LNCAP (cell line): ENCODE measurements around the gene SLC6A6.

ENCODE experiments used
- CTCF ChIP-seq: fragments of 450-650 bp; IDR thresholded peaks from 2 replicates; pipeline ENCODE4 v1.5.1; 2017; ENCODE audit warnings: mild to moderate bottlenecking

Gene SLC6A6

GRCh38 chr3:14455571-14456317 is 53.3 kb downstream of the SLC6A6 start:
- TF ChIP-seq CTCF, result no peak

- no peak for TF ChIP-seq CTCF
These were observed 54.4 kb downstream of the SLC6A6 start for GRCh38 chr3:14456794-14457193.

- TF ChIP-seq CTCF, result no peak
These were observed 55.1 kb downstream of the SLC6A6 start for GRCh38 chr3:14457481-14457880.

GRCh38 chr3:14457999-14458398 is 55.6 kb downstream of the SLC6A6 start:
- no peak for TF ChIP-seq CTCF

GRCh38 chr3:14458434-14459275 is 56.2 kb downstream of the SLC6A6 start:
- no peak for TF ChIP-seq CTCF

GRCh38 chr3:14459384-14459783 is 57.0 kb downstream of the SLC6A6 start:
- TF ChIP-seq CTCF, result no peak

- no peak for TF ChIP-seq CTCF
These were observed 57.4 kb downstream of the SLC6A6 start for GRCh38 chr3:14459787-14460186.
